Measurements from ENCODE around the gene CIAO3.
"Not testable (repeated sequence)": the region's sequence is repeated elsewhere in the genome, so short reads cannot be mapped to it uniquely, and the experiment has no call there.

CIAO3 gene

GRCh38 chr16:760065-760464, 19.3 kb upstream of the CIAO3 start:
- DNase-seq (ENCODE audit: low read depth) = no peak

DNA sequence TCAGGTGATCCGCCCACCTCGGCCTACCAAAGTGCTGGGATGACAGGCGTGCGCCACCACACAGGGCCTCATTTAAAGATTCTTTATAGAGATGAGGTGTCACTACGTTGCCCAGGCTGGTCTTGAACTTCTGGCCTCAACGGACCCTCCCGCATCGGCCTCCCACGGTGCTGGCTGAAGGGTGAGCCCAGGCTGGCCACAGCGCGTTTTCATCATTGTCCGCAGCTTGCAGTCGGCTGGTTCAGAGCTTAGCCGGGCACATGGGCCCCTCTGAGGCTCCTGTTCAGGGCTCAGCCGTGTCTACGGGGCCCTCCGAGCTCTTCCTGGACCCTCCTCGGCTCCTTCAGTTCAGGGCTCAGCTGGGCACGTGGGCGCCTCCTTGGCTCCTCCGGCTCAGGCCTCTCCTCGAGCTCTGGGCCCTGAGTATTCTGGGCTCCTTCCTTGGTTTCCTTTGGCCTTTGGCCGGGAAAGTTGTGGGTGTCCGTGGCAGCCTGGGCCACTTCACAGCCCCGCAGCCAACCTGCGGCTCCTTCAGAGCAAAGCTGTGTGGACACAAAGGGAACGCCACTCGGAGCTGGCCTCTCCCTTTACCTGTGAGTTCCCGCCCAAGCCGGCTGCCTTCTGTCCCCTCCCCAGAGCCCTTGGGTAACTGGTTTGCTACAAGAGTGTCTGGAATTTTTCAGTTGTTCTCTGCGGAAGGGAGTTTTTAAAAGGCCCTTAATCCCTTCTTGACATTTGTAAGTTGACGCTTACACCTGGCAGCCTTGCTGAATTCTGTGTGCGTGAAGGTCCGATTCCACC, 18.5 kb upstream of the CIAO3 start:
- DNase-seq (ENCODE audit: low read depth) = no peak

DNA sequence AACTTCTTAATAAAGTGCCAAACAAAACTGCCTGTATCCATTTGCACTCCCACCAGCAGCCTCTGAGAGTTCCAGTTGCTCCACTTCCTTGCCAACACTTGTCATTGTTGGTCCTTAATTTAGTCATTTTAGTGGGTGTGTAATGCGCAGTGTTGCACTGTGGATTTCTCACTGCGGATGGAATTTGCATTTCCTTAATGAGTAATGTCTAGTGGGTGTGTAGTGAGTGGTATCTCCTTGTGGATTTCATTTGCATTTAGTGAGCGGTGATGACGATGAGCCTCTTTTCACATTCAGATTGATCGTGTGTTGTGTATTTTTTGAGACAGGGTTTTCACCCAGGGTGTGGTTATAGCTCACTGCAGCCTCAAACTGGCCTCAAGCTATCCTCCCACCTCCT, 15.6 kb upstream of the CIAO3 start:
- DNase-seq (ENCODE audit: low read depth) = no peak

DNA sequence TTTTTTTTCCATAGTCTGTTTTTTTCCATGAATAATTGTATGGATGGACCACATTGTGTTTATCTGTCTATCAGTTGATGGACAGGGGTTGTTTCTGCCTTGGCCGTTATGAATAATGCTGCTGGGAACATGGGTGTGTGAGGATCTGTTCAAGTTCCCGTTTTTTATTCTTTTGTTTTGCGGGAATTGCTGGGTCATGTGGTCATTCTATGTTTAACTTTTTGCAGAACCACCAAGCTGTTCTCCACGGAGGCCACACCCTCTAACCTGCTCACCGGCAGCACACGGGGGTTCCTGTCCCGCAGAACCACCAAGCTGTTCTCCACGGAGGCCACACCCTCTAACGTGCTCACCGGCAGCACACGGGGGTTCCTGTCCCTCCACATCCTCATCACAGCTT, 13.9 kb upstream of the CIAO3 start:
- no peak for DNase-seq (ENCODE audit: low read depth)

DNA sequence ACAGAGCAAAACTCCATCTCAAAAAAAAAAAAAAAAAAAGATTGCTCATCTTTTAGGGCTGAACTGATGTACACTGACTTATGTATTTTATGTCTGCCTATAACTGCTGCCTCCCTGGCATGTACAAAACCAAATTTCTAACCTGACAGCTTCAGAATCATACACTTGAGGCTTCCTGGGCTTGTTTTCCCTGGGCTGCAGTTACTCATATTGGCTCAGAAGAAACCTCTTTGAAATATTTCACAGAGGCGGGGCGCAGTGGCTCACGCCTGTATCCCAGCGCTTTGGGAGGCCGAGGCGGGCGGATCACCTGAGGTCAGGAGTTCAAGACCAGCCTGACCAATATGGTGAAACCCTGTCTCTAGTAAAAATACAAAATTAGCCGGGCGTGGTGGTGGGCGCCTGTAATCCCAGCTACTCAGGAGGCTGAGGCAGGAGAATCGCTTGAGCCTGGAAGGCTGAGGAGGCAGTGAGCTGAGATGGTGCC, 13.4 kb upstream of the CIAO3 start:
- DNase-seq (ENCODE audit: low read depth) = not testable (repeated sequence)

- no peak for DNase-seq (ENCODE audit: low read depth)
These were observed 11.2 kb upstream of the CIAO3 start for GRCh38 chr16:752007-752312.

- DNase-seq (ENCODE audit: low read depth) = no peak
These were observed 10.6 kb upstream of the CIAO3 start for GRCh38 chr16:751152-752006.

- no peak for DNase-seq (ENCODE audit: low read depth)
These were observed 9.7 kb upstream of the CIAO3 start for GRCh38 chr16:750485-750884.

- peak; percentile 72 for DNase-seq (ENCODE audit: low read depth)
These were observed 8.2 kb upstream of the CIAO3 start for GRCh38 chr16:749010-749409.

DNA sequence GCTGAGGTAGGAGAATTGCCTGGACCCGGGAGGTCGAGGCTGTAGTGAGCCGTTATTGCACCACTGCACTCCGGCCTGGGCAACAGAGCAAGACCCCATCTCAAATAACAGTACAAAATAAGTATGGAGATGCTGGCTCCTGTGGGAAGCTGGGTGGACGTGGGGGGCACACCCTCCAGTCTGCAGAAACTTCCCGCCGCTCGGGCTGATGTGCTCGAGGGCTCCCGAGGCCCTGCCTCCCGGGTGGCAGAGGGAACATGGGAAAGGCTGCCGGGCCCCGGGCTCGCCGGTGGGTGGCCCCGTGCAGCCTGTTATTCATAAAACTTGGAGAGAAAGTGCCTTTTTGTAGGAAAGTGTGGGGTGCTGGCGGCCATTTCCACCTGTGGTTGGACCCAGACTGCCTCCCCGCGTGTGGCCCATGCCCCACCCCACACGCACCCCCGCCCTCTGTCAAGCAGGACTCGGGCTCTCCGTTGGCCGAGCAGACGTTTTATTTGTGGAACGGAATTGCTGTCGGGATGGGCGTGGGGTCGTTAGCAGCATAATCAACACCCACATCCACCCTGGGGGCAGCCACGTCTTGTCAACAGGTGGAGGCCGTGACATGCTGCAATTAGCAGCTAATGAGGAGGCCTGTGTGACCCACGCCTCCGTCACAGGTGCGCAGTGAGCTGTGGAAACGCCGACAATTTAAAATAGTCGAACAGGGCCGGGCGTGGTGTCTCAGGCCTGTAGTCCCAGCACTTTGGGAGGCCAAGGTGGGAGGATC, 7.4 kb upstream of the CIAO3 start:
- no peak for DNase-seq (ENCODE audit: low read depth)

DNA sequence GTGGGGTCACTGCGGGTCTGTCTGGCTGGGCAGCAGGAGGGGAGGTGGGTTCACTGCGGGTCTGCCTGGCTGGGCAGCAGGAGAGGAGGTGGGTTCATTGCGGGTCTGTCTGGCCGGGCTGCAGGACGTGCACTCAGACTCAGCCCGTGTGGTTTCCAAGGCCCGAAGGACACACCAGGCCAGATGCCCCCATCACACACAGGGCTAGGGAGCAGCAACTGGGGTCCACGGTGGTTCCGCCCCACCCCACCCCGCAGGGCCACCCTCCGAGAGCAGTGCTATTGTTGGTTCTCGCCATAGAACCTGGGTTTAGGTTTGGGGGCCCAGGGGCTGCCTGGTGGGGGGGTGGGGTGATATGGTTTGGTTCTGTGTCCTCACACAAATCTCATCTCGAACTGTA, 5.8 kb upstream of the CIAO3 start:
- no peak for DNase-seq (ENCODE audit: low read depth)

GRCh38 chr16:745739-746138, 4.9 kb upstream of the CIAO3 start:
- DNase-seq (ENCODE audit: low read depth) = no peak

DNA sequence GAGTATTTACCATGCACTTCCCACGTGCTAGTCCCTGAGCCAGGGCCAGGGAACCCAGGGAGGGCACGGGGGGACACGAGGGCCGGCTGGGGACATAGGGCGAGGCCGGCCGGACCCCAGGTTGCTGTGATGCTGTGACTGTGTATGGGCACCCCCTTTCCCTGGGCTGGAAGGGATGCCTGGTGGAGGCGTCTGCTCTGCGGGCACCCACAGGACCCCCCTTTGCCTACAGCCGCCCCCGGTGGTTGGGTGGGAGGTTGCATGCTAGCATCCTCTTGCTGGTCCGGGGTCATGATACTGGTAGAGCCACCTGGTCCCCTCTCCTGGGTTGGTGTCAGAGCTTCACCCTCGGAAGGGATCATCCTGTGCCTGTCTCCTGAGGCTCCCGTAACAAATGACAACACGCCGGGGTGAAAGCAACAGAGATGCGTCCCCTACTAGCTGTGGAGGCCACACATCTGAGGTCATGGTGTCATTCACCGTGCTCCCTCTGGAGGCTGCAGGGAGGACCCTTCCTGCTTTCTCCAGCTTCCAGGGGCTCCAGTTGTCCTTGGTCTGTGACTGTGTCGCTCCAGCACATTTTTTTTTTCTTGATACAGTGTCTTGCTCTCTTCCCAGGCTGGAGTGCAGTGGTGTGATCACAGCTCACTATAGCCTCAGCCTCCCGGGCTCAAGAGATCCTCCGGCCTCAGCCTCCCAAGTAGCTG, 3.1 kb upstream of the CIAO3 start:
- DNase-seq (ENCODE audit: low read depth) = no peak

DNA sequence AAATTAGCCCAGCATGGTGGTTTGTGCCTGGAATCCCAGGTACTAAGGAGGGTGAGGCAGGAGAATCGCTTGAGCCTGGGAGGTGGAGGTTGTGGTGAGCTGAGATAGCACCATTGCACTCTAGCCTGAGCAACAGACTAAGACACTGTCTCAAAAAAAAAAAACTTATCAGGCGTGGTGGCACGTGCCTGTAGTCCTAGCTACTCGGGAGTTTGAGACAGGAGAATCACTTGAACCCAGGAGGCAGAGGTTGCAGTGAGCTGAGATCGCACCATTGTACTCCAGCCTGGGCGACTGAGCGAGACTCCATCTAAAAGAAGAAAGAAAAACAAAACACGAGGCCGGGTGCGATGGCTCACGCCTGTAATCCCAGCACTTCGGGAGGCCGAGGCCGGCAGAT, 2.1 kb upstream of the CIAO3 start:
- DNase-seq (ENCODE audit: low read depth) = not testable (repeated sequence)

GRCh38 chr16:741986-742629, 1.3 kb upstream of the CIAO3 start:
- DNase-seq (ENCODE audit: low read depth) = no peak

GRCh38 chr16:740459-740763, 386 bp downstream of the CIAO3 start:
- no peak for DNase-seq (ENCODE audit: low read depth)

GRCh38 chr16:739560-740458, 988 bp downstream of the CIAO3 start:
- DNase-seq (ENCODE audit: low read depth) = no peak

DNA sequence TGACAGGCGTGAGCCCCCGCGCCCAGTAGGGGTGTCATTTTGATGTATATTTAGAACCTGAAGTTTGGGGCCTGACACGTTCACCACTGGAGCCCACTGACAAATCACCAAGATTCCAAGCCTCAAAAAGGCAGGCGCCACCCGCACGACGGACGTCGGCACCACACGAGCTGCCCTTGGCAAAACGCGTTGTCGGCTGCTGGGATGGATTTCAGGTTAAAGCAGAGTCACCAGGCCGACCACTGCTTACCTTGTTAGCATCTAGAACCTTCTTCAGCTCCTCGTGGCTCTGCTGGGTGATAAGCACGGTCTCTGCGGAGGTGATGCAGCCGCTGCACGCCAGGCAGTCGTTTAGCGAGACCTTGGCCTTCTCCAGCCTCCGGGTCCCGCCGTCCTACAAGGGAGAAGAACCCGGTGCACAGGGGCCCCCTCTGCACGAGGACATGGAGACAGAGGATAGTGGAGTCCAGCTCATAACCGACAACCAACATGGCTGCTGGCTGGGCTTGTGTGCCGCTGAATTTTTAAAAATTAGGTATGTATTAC, 3.8 kb downstream of the CIAO3 start:
- DNase-seq (ENCODE audit: low read depth) = no peak

DNA sequence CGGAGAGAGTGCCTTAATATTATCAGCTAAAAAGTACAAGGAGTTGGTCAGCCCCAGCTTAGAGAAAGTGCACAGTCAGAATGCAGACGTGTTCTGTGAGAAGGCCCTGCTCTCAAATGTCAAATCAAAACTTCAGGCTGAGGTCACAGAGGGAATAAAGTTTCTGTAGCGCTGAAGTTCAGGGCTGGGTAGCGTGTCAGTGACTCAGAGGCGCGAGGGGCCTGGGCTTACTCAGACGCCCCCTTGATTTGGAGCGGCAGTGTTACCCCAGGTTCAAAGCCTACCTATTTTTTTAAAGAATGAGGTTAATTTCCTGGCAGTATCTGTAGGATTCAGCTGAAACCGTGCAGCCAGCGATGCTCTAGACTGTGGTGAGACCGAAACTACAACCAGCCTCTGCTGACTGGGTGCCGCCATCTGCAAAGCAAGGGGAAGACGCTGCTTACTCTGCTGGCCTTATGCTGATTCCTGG, 4.8 kb downstream of the CIAO3 start:
- DNase-seq (ENCODE audit: low read depth) = no peak

Measured in stromal cell of bone marrow (primary cell).